Lung (tissue), 12 donors: Measurements from ENCODE around the gene ARF1. TPM values are rescaled to one million over a fixed set of nuclear protein-coding genes. Genes with fewer than 3 reads are reported as not detected.
A peak's percentile ranks its signal among the peaks of the same experiment; 100 is the strongest.

Experiments
- ATAC-seq: fragments of 200-7000 bp; cut with Tn5 transposase; one replicate; pipeline ENCODE4 v1.9.1; 2020; ENCODE audit warnings: moderate number of reproducible peaks; ENCODE audit not compliant: insufficient read depth, low FRiP score
- DNase-seq, 3 donors: peaks; one replicate each; pipeline ENCODE4 v3.0.0-alpha.2; 2013 to 2017
- H3K27ac ChIP-seq, 2 donors: one replicate each; pipeline ENCODE4 v1.5.1; 2013; ENCODE audit warnings: mild to moderate bottlenecking in 2 of 2, moderate library complexity in 2 of 2, control low read depth in 1 of 2, inconsistent platforms in 1 of 2, low read depth in 1 of 2, low read length in 1 of 2
- H3K27me3 ChIP-seq, 3 donors: one replicate each; pipeline ENCODE4 v1.5.1; 2013; ENCODE audit warnings: low read length in 2 of 3; ENCODE audit not compliant: control insufficient read depth in 3 of 3, insufficient read depth in 3 of 3
- H3K36me3 ChIP-seq, 4 donors: one replicate each; pipeline ENCODE4 v1.5.1; 2013; ENCODE audit warnings: low read length in 4 of 4, mild to moderate bottlenecking in 1 of 4, moderate library complexity in 1 of 4; ENCODE audit not compliant: control insufficient read depth in 4 of 4, insufficient read depth in 4 of 4
- H3K4me1 ChIP-seq, 5 donors: one replicate each; pipeline ENCODE4 v1.5.1; 2013; ENCODE audit warnings: low read length in 5 of 5, mild to moderate bottlenecking in 2 of 5, moderate library complexity in 1 of 5; ENCODE audit not compliant: control insufficient read depth in 5 of 5, insufficient read depth in 5 of 5
- H3K4me3 ChIP-seq: one replicate; pipeline ENCODE4 v1.5.1; 2013; ENCODE audit warnings: mild to moderate bottlenecking, control low read depth, moderate library complexity
- H3K9ac ChIP-seq, 2 donors: one replicate each; pipeline ENCODE4 v1.5.1; 2013; ENCODE audit warnings: low read length in 2 of 2, control low read depth in 1 of 2; ENCODE audit not compliant: insufficient read depth in 1 of 2
- H3K9me3 ChIP-seq, 4 donors: one replicate each; pipeline ENCODE4 v1.5.1; 2013; ENCODE audit warnings: low read length in 3 of 4, mild to moderate bottlenecking in 1 of 4, moderate library complexity in 1 of 4; ENCODE audit not compliant: control insufficient read depth in 4 of 4, insufficient read depth in 3 of 4
- WGBS, 2 donors: extraction: QIAGEN DNeasy Blood & Tissue Kit; methylation state at CpG; one replicate each; pipeline ENCODE4 v1.1.7; 2013; 5-methylcytosine and 5-hydroxymethylcytosine counted together
- polyA plus RNA-seq, 2 donors: library from polyadenylated mRNA; stranded (reverse); fragments of 200-250 nt; gene quantifications; one replicate each; pipeline ENCODE4 v1.2.1, GENCODE V29; 2013
- total RNA-seq, 2 donors: library from RNA; depleted of rRNA in 1 of 2; stranded (reverse); fragments of >200 nt in 1 of 2; gene quantifications; one replicate each; pipeline ENCODE4 v1.2.1, GENCODE V29; 2014 to 2021
- TF ChIP-seq, protein P1 (sequence below): IDR thresholded peaks from 2 replicates; pipeline ENCODE4 v1.5.1; 2012; ENCODE audit warnings: mild to moderate bottlenecking; ENCODE audit errors: control extremely low read depth, extremely low read depth
- donor health status: control.
- donor health status: control.
- donor health status: Bipolar disorder and iron deficiency.
- donor health status: healthy.
- donor health status: DM: yes; HTN: yes; CAD: no.

ARF1 gene
- total and polyA plus RNA-seq, 4 donors, result 226 to 713 (median 439) TPM

- H3K36me3 ChIP-seq, result peaks cover 9 to 52% (median 34%) of the 10 kb centered on the region in 4 donors
- WGBS, 2 donors, result 91% methylated on average over 34 of the region's 34 CpGs
- no peaks in the 10 kb centered on the region for H3K27me3 ChIP-seq
- DNase-seq (no peak), ATAC-seq (no peak)
- TF ChIP-seq, protein P1, sequence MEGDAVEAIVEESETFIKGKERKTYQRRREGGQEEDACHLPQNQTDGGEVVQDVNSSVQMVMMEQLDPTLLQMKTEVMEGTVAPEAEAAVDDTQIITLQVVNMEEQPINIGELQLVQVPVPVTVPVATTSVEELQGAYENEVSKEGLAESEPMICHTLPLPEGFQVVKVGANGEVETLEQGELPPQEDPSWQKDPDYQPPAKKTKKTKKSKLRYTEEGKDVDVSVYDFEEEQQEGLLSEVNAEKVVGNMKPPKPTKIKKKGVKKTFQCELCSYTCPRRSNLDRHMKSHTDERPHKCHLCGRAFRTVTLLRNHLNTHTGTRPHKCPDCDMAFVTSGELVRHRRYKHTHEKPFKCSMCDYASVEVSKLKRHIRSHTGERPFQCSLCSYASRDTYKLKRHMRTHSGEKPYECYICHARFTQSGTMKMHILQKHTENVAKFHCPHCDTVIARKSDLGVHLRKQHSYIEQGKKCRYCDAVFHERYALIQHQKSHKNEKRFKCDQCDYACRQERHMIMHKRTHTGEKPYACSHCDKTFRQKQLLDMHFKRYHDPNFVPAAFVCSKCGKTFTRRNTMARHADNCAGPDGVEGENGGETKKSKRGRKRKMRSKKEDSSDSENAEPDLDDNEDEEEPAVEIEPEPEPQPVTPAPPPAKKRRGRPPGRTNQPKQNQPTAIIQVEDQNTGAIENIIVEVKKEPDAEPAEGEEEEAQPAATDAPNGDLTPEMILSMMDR, result no peak
- no peak overlapping the region for H3K27ac ChIP-seq
- peaks cover 0 to 21% (median 0%) of the 10 kb centered on the region in 5 donors for H3K4me1 ChIP-seq
- peaks cover 0 to 13% (median 4%) of the 10 kb centered on the region in 4 donors for H3K9me3 ChIP-seq
- H3K9ac ChIP-seq, result no peak overlapping the region
- H3K4me3 ChIP-seq, result no peak overlapping the region
Observed at GRCh38 chr1:228097333-228098081, 15.0 kb downstream of the ARF1 start.

DNA sequence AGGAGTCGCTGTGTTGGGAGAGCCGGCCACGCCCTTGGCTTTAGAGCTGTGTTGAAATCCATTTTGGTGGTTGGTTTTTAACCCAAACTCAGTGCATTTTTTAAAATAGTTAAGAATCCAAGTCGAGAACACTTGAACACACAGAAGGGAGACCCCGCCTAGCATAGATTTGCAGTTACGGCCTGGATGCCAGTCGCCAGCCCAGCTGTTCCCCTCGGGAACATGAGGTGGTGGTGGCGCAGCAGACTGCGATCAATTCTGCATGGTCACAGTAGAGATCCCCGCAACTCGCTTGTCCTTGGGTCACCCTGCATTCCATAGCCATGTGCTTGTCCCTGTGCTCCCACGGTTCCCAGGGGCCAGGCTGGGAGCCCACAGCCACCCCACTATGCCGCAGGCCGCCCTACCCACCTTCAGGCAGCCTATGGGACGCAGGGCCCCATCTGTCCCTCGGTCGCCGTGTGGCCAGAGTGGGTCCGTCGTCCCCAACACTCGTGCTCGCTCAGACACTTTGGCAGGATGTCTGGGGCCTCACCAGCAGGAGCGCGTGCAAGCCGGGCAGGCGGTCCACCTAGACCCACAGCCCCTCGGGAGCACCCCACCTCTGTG, 15.9 kb downstream of the ARF1 start:
- Histone ChIP-seq H3K9me3 (peaks cover 0 to 13% (median 4%) of the 10 kb centered on the region in 4 donors), H3K4me1 (peaks cover 0 to 17% (median under 1%) of the 10 kb centered on the region in 5 donors), H3K9ac (no peak overlapping the region), H3K27ac (no peak overlapping the region), H3K27me3 (no peaks in the 10 kb centered on the region), H3K36me3 (peaks cover 9 to 47% (median 29%) of the 10 kb centered on the region in 4 donors), H3K4me3 (no peak overlapping the region)
- TF ChIP-seq, protein P1, result no peak
- DNase-seq, result no peak
- WGBS, 2 donors, result 90 to 93% methylated on average over 28 of the region's 28 CpGs
- no peak for ATAC-seq

DNA sequence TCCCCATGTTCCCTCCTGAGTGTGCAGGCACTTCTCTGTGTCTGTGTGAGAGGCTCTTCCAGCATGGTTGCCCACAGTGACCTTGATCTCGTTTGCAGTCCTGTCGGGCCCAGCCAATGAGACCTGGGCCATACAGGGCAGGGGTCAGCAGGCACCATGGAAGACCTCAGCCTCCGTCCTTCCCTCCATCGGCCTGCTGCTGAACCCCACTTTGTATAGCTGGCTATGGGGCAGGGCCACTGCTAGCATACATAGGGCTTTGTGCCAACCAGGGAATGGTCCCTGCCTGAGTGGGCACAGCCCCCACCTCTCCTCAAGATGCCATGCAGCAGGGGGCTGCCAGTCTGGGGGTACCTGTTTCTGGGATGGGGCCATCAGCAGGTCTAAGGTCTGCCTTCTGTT, 16.8 kb downstream of the ARF1 start:
- no peak for ATAC-seq
- no peak overlapping the region for H3K9ac ChIP-seq

More for the DNA sequence above, 16.8 kb downstream of the ARF1 start:
- peaks cover 0 to 14% (median 6%) of the 10 kb centered on the region in 5 donors for H3K4me1 ChIP-seq
- DNase-seq, result no peak
- TF ChIP-seq, protein P1, result no peak
- WGBS, 2 donors, result 71 to 80% methylated on average over 4 of the region's 4 CpGs
- peaks cover 0 to 10% (median 2%) of the 10 kb centered on the region in 4 donors for H3K9me3 ChIP-seq
- H3K27ac ChIP-seq, result peak overlapping the region in 1 of 2 donors; percentile 3
- H3K4me3 ChIP-seq, result no peak overlapping the region
- no peaks in the 10 kb centered on the region for H3K27me3 ChIP-seq
- peaks cover 9 to 44% (median 26%) of the 10 kb centered on the region in 4 donors for H3K36me3 ChIP-seq
